ENCODE results near the gene IRF2BP2.

The IRF2BP2 gene

GRCh38 chr1:234578087-234578486 is 31.9 kb downstream of the IRF2BP2 start:
- in situ Hi-C loops (cut with MboI; ENCODE audit: low pct_unique_long_range_greater_than_20kb, low sequenced_read_pairs): loop anchor here (25.0 kb wide), 1 partner anchor 509 kb away; no protein-coding TSS in a partner anchor
- DNase-seq: no peak

DNA sequence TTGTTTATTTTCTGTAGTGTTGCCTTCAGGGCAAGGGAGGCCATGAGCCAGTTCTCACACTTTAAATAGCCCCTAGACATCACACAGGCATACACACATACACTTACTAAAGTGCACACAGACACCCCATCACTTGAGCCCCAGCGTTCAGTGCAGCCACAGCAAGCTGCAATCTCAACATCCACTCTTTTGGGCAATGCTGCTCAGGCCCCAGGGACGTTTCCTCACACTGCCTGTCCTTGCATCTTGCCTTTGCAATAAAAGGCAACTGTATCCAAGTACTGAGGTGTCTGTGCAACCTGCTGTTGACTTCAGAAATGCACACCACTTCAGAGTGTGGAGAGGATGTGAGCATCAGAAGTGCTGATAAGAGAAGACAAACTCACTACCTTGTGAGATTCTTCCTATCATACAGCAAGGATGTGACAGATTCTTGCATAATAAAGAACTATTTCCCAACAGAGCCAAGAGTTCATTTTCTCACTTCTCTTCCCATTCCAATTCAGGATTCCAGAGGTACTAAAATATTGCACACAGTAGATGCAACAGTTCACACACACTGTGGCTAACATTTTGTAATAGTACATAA is 36.2 kb downstream of the IRF2BP2 start:
- no peak for DNase-seq
- in situ Hi-C loops (cut with MboI; ENCODE audit: low pct_unique_long_range_greater_than_20kb, low sequenced_read_pairs): no loop called here

DNA sequence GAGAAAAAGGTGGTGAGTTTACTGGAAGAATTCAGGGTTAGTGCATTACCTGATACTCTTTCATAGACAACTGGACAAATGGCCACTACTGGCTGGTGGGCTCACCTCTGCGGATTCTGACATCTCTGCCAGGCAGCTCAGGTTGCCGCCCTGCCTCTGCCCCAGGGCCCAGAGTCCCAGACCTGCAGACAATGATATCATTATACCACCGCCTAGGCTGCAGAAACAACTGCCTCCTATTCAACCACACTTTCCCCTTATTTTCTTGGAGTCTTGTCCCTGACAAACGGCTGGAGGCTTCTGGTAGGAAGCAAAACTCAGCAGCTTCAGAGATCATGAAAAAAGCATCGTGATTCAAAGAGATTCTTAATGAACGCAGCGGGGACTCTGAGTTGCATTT is 37.0 kb downstream of the IRF2BP2 start:
- DNase-seq: no peak
- in situ Hi-C loops (cut with MboI; ENCODE audit: low pct_unique_long_range_greater_than_20kb, low sequenced_read_pairs): no loop called here

- no peak for DNase-seq
- in situ Hi-C loops (cut with MboI; ENCODE audit: low pct_unique_long_range_greater_than_20kb, low sequenced_read_pairs): no loop called here
Measured at GRCh38 chr1:234571702-234572101, 38.3 kb downstream of the IRF2BP2 start.

GRCh38 chr1:234570329-234571120 is 39.5 kb downstream of the IRF2BP2 start:
- in situ Hi-C loops (cut with MboI; ENCODE audit: low pct_unique_long_range_greater_than_20kb, low sequenced_read_pairs): no loop called here
- no peak for DNase-seq

DNA sequence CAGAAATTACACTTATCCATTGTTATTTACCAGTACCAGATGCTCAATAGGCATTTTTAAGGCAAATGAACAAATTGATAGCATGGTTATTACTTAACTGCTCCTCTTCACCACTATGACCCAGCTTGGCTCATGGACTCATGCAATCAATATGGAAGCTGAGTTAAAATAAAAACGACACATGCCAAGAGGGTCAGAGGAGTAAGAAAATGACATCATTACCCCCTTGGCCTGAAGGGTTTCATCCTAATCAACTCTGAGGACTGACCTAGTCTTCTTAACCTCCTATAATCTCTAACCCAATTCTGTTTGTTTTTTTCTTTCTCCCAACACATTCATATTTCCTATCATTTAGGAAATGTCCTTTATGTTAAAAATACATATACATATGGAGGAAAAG is 41.6 kb downstream of the IRF2BP2 start:
- in situ Hi-C loops (cut with MboI; ENCODE audit: low pct_unique_long_range_greater_than_20kb, low sequenced_read_pairs): no loop called here
- DNase-seq: no peak

DNA sequence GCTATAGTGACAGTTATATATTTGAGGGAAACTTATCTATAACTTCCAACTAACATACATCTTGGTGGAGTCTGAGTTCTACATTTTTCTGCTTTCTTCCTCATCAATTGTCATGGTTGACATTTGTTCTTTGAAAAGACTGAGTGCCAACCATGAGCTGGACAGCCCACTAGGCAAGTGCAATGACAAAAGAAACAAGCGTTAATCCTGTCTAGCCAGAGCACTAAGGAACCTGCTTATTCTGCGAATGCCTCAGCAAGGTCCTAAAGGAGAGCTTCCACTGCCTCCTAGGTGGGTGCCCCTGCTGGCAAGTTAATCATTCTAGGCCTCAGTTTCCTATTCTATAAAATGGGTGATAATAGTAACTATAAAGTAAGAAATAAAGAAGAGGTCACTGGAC is 44.8 kb downstream of the IRF2BP2 start:
- in situ Hi-C loops (cut with MboI; ENCODE audit: low pct_unique_long_range_greater_than_20kb, low sequenced_read_pairs): no loop called here
- DNase-seq: no peak

- in situ Hi-C loops (cut with MboI; ENCODE audit: low pct_unique_long_range_greater_than_20kb, low sequenced_read_pairs): no loop called here
- no peak for DNase-seq
Measured at GRCh38 chr1:234564035-234565029, 45.6 kb downstream of the IRF2BP2 start.

DNA sequence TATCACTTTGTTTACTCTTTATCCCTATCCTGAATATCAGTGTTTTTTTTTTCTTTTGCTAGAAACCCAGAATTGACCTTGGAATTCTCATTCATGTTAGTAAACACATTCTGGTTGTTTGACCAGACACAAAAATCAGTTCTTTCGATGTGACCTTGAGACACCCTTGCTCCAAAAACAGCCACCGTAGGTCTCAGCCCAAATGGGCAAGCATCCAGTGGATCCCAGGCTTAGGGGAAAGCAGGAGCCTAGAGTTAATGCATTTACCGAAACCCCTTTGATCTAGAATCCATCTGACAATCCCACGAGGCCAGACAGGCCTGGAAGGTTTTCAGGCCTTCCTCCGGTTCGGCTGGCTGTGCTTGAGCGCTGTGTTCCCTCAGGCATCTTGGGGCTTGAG is 47.6 kb downstream of the IRF2BP2 start:
- DNase-seq: no peak
- in situ Hi-C loops (cut with MboI; ENCODE audit: low pct_unique_long_range_greater_than_20kb, low sequenced_read_pairs): no loop called here

- in situ Hi-C loops (cut with MboI; ENCODE audit: low pct_unique_long_range_greater_than_20kb, low sequenced_read_pairs): no loop called here
- no peak for DNase-seq
Measured at GRCh38 chr1:234561319-234561718, 48.7 kb downstream of the IRF2BP2 start.

GRCh38 chr1:234559902-234560676 is 49.9 kb downstream of the IRF2BP2 start:
- no peak for DNase-seq
- in situ Hi-C loops (cut with MboI; ENCODE audit: low pct_unique_long_range_greater_than_20kb, low sequenced_read_pairs): no loop called here

DNA sequence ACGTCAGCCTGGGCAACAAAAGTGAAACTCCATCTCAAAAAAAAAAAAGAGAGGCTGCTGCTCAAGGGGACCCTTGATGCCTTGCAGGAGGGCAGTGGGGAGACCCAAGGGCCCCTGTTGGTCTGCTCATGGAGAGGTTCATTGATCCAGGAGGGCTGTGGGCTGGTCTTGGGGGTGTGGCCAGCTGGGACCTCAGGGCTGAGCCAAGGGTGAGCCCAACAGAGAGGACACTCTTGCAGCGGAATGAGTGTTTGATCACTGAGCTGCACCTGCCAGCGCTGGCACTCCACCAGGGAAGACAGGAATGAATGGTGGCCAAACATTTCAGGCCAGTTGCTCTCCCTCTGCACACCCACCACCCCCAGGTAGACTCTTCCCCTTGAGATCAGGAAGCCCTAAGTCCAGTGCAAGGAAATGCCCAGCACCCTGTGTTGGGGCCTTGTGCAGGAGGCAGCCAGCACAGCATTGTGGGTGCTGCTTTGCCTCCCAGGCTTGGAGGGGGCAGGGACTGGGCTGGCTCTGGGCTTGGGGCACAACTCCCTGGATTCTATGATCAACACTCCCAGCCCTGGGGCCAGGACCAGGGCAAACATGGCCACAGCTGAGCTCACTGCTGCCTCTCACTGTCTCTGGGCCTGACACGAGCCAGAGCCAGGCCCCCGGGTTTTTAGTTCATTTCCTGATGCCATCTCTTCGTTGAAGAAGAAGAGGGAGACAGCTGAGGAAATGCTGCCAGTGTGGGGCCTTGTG is 50.7 kb downstream of the IRF2BP2 start:
- no peak for DNase-seq
- in situ Hi-C loops (cut with MboI; ENCODE audit: low pct_unique_long_range_greater_than_20kb, low sequenced_read_pairs): no loop called here

GRCh38 chr1:234558330-234558836 is 51.6 kb downstream of the IRF2BP2 start:
- in situ Hi-C loops (cut with MboI; ENCODE audit: low pct_unique_long_range_greater_than_20kb, low sequenced_read_pairs): no loop called here
- peak; percentile 92 for DNase-seq

DNA sequence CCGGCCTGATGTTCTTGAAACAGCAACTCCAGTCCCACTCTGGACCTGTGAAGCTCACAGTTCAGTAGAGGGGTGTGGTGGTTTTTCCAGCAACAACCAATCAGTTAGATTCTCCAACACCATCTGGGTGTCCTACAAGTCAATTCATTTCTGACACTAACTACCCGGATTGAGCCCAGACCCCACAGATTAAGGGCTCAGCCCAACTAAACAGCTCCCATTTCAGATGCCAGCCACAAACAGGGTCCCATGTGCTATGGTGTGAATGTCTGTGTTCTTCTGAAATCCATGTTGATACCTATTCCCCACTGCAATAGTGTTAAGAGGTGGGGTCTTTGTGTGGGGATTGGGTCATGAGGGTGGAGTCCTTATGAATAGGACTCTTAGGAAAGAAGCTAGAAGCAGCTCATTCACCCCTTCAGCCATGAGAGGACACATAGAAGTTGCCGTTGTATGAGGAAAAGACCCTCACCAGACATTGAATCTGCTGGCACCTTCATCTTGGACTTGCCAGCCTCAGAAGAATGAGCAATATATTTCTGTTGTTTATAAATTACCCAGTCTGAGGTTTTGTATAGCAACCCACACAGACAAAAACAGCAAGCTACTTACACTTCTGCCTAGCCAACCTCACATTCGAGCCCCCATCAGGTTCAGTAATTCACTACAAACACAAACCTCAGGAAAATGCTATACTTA is 53.6 kb downstream of the IRF2BP2 start:
- in situ Hi-C loops (cut with MboI; ENCODE audit: low pct_unique_long_range_greater_than_20kb, low sequenced_read_pairs): no loop called here

GRCh38 chr1:234555390-234556024 is 54.5 kb downstream of the IRF2BP2 start:
- DNase-seq: no peak
- in situ Hi-C loops (cut with MboI; ENCODE audit: low pct_unique_long_range_greater_than_20kb, low sequenced_read_pairs): no loop called here

More for the DNA sequence above, 53.6 kb downstream of the IRF2BP2 start:
- DNase-seq: no peak

DNA sequence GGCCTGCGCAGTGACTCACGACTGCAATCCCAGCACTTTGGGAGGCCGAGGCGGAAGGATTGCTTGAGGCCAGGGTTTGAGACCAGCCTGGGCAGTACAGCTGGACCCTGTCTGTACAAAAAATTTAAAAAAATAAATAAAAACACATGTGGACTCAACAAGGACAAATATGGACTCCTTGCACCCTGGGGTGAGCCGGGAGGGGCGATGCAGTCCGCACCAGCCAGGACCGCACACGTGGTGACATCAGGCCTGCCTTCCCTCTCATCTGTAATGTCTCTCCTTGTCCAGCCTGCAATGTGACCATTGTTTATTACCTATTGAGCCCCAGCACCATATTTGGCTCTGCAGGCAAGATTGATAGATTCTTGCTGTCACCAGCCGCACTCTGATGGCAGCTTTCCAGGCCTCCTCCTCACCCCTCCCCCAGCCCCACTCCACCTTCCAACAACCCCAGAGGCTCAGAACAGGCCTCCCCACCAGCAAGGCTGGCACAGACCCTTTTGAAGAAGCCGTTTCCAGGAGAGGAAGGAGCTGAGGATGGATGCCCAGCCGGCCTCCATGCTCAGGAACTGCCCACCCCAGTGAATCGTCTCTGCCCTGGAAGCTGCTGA is 55.2 kb downstream of the IRF2BP2 start:
- in situ Hi-C loops (cut with MboI; ENCODE audit: low pct_unique_long_range_greater_than_20kb, low sequenced_read_pairs): no loop called here
- DNase-seq: peak; percentile 33
